CD1c-positive myeloid dendritic cell (primary cell): Measurements from ENCODE around the gene NUP93.
"Not testable (repeated sequence)": the region's sequence is repeated elsewhere in the genome, so short reads cannot be mapped to it uniquely, and the experiment has no call there.

ENCODE experiments used
- DNase-seq: peaks from one replicate; pipeline ENCODE4 v3.0.0-alpha.2; 2016; ENCODE audit errors: extremely low spot score

NUP93 gene

GRCh38 chr16:56848955-56849689 lies 119.2 kb downstream of the NUP93 start:
- no peak for DNase-seq

DNA sequence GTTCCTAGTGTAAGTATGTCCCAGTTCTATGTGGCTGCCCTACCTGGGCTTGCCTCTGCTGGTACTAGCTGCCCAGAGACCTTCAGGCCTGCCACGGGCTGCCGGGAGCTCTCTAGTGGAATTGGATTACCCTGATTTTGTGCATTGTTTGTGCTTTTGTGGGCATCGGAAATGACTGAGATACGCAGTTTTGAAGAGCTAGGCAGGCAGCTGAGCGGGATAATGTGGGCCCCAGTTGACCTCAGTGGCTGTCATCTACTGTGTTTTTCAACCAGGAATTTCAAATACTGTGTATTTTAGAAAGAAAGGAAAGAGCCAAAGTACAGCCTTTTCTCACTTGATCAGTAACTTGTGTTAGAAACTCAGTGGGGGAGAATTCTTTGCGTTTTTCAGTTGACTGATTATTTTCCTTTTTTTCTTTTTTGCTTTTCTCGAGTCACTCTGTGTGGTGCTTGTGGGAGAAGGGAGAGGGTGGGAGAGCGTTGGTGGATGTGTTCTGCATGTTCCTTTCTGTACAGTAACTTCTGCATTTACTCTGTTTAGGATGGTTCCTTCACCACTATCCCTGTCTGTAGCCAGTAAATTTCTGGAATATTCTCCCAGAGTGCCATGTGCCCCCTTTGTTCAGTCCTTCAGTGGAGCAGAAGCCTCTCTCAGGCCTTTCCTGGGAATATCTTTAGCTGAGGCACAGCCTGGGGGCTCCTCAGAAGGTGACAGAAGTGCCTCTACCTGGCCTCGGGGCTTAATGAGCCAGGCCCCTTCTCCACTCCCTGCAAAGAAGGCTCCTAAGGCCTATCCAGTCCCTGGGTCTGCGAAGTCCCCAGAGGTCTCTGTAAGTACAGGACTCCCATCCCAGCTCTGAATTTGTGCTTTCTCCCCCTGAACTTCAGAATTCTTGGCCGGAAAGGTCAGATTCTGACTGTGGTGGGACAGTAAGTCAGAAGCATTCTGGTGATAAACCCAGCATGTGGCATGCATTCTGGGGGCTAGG lies 120.1 kb downstream of the NUP93 start:
- peak; percentile 20 for DNase-seq

DNA sequence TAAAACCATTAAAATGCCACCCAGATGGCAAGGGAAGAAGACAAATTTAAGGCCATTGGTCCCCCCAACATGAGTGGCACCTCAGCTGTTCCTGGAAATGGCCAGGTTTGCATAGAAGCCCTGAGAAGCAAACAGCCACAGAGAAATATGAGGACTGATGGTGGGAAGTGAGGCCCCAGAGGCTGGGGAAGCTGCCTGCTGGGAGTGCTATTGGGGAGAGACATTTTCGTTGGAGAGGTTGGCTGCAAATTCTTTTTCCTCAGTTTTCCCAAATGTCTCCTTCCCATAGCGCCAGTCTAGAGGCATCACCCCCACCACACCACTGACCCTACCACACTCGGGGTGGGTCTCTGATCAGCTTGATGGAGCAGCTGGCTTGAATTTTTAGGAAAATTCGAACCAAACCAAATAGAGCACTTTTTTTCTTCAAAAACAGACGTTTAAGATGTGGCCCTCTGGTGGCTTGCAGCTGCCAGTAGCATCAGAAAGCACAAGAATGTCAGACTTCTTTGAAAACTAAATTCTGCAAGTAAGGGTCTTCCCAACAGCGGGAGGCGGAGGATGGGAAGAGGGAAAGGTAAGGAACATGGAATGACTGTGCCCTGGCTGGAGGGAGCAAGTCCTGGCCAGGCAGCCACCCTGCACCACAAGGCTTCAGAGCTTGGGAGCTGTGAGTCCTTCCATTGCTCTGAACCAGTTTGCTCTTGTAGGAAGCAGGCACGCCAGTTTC lies 121.9 kb downstream of the NUP93 start:
- no peak for DNase-seq

DNA sequence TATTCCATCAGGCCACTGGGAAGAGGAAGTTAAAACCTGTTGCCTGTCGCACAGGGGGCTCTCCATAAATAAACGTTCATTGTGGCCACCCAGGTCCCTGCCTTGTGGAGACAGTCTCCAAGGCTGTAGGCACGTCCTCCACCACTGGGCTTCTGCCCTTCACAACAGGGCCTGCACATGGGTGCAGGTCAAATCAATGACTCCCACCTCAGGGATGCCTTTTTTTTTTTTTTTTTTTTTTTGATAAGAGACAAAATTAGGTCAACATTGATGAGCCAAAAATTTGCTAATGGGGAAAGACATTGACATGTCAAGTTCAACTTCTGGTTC lies 122.4 kb downstream of the NUP93 start:
- DNase-seq, result peak; percentile 21

- DNase-seq, result no peak
These were observed 123.0 kb downstream of the NUP93 start for GRCh38 chr16:56852968-56853367.

DNA sequence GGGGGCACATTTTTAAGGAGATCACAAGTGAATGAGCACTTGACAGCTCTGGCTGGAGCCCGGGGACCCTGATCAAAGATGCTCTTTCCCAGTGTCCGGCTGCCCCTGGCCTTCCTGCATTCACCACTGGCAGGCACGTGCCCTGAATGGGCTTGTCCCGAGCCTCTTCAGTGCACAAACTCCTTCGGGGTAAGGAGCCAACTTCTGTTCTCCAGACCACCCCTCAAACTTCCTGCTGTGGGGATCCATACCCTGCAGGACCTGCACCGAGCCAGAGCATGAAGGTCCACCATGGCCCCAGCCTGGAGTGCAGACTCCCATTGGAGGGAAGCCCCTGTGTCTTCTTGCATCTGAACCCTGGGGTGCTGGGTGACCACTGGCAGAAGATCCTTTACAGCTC lies 125.3 kb downstream of the NUP93 start:
- no peak for DNase-seq

- DNase-seq, result no peak
These were observed 126.0 kb downstream of the NUP93 start for GRCh38 chr16:56855946-56856345.

DNA sequence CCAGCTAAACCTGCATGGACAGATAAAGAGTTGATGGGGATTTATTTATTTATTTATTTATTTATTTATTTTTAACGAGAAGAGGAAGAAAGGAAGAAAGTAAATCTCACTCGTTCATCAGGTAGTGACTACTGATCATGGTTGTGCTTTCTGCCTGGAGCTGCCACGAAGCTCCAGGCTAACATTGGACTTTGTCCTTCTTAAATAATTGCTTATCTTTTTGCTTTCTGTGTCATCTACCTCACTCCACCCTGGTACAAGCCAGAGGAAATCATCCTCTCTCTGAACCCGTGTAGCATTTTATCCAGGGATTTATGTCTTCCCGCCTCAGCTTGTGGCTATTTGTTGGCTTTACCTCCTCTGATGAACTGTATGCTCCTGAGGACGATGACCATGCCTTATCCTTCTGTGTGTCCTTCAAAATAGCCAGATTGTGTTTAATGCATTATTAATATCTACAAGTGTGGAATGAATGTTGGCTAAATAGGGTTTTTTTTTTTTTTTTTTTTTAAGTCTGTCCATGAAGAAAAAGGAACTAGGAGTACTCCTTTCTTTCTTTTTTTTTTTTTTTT lies 127.0 kb downstream of the NUP93 start:
- DNase-seq, result no peak

GRCh38 chr16:56858374-56858773 lies 128.4 kb downstream of the NUP93 start:
- DNase-seq, result peak; percentile 53

DNA sequence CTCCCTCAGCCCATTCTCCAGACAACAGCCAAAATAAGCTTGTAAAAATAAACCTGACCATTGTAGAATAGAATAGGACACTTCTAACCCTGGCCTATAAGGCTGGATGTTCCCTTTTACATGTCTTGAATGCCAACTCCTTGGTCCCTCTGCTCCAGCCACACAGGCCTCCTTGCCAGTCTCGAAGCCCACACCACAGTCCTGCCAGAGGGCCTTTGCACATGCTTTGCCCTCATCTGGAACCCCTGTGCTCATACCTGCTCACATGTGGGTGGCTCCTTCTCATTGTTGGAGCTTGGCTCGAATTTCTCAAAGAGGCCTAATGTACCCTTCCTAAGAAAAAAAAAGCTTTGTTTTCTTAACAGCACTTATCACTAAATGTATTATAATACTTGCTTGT lies 129.7 kb downstream of the NUP93 start:
- no peak for DNase-seq

GRCh38 chr16:56860226-56861020 lies 130.5 kb downstream of the NUP93 start:
- DNase-seq, result peak; percentile 33

DNA sequence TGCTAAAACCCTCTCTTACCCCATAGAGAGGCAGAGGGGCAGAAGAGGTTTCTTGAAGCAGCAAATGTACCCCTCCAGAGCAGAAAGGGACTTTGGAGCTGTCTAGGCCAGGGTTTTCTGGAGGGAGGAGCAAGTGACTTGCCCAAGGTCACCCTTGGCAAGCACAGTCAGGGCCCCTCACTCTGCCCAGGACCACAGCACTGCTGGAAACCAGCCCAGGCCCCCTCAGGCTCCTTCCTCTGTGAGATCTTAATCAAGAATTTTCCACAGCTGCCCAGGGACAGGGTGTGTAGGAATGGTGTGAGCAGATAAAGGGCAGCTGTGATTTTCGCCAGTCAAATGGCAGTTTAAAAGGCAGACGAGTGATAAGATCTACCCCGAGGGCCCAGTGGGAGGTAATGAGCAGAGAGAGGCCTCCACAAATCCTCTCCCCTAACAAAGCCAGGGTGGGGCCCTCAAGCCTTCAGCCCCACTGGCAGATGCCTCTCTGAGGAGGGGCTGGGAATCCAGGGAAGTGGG lies 131.2 kb downstream of the NUP93 start:
- DNase-seq, result no peak

DNA sequence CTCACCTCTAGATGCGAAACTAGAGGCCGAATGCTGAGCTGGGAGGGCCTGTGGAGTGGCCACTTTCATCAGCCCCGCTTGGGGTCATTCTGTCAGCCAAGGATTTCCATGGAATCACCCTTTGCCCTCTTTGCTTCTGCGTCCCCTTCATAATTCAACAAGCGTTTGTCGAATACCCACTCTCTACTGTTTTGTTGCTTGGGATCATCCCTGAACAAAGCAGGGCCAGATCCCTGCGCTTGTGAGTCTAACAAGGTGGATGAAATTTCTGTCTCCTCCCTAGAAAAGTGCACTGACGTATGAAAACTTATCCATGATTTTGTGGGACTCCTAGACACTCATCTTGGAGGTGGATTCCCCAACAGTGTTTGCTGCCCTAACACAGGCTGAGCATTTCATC lies 131.8 kb downstream of the NUP93 start:
- DNase-seq, result no peak

- peak; percentile 39 for DNase-seq
These were observed 132.8 kb downstream of the NUP93 start for GRCh38 chr16:56862776-56863175.

- no peak for DNase-seq
These were observed 135.0 kb downstream of the NUP93 start, which contains the start of gene SLC12A3 for GRCh38 chr16:56864960-56865359. Gene SLC12A3, plus strand, starts transcription at chr16:56865207. Its CDS starts 29 bp downstream, at chr16:56865236.

- no peak for DNase-seq
These were observed 135.6 kb downstream of the NUP93 start for GRCh38 chr16:56865394-56866062.

DNA sequence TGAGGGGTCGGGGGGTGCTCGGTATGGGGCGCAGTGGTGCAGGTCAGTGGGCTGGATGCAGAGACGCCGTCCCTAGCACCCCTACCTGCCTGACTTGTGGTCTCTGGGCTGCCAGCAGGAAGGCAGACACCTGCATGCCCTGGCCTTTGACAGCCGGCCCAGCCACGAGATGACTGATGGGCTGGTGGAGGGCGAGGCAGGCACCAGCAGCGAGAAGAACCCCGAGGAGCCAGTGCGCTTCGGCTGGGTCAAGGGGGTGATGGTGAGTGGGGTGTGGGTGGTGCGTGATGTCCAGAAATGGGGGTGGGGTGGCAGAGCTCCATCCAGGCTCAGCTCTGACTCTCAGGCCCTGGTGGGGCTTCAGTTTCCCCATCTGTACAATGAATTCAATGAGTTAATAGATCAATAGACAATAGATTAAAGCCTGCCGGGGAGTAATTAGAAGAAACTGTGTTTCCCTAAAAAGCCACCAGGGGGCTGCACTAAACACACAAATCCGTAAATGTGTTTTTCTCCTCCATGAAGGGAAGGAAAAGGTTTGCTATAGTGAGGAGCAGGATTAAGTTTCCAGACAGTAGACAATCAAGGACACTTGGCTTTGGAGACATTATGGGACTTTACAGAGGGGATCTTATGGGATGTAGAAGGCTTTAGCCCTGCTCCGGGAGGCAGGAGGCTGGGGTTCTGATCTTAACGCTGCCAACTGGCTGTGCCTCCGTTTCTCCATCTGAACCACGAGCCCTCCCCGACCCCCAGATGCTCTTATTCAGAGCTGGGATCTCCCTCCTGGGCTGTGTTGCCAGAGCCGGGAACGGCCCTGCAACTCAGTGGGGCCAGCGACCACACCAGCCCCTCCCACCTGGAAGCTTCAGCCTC lies 137.3 kb downstream of the NUP93 start:
- DNase-seq, result peak; percentile 78

GRCh38 chr16:56868175-56868574 lies 138.2 kb downstream of the NUP93 start:
- DNase-seq, result no peak

DNA sequence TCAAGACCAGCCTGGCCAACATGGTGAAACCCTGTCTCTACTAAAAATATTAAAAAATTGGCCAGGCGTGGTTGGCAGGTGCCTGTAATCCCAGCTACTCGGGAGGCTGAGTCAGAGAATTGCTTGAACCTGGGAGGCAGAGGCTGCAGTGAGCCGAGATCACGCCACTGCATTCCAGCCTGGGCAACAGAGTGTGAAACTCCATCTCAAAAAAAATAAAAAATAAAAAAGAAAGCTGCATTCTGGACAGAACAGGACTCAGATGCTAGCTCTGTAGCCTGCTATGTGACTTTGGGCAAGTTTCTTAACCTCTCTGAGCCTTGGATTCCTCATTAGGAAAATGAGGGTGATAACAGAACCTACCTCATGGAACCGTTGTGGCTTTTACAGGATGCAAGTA lies 138.8 kb downstream of the NUP93 start:
- not testable (repeated sequence) for DNase-seq
